K562 treated with DMSO at 1 percent for 12 hours (cell line): ENCODE measurements around the gene FAM114A1. TPM values are rescaled to one million over a fixed set of nuclear protein-coding genes. Genes with fewer than 3 reads are reported as not detected.

Experiments
- total RNA-seq: library from RNA; unstranded; fragments of 300-600 nt; gene quantifications from 2 replicates; pipeline ENCODE4 v1.2.3, GENCODE V29; 2022; ENCODE audit not compliant: insufficient read depth

Gene FAM114A1
- total RNA-seq = 3.6 and 12.4 TPM in 2 replicates

GRCh38 chr4:38867478-38868058, at the start of gene FAM114A1:
Gene FAM114A1, plus strand, starts transcription at chr4:38867806. Its CDS starts 10,273 bp downstream, at chr4:38878079.

GRCh38 chr4:38856524-38857337, 10.9 kb upstream of the FAM114A1 start, which contains the start of gene TLR6:
Gene TLR6, minus strand, starts transcription at chr4:38856817. Its CDS starts 27,344 bp downstream, at chr4:38829473.

Other genes starting within 250 kb of the FAM114A1 start
- 6.3 and 24.2 TPM in 2 replicates for gene KLF3, start 203.6 kb upstream of the FAM114A1 start, total RNA-seq
- not detected in 2 replicates for gene TLR10, start 84.8 kb upstream of the FAM114A1 start, total RNA-seq
- 0.77 TPM in 1 of 2 replicates, not detected in the other for gene TLR1, start 63.0 kb upstream of the FAM114A1 start, total RNA-seq
- 0.33 and 1.2 TPM in 2 replicates for gene TLR6, start 11.0 kb upstream of the FAM114A1 start, total RNA-seq
- 5.3 and 5.7 TPM in 2 replicates for gene TMEM156, start 164.6 kb downstream of the FAM114A1 start, total RNA-seq
- gene KLHL5, start 194.4 kb downstream of the FAM114A1 start, total RNA-seq = 20.2 and 39.5 TPM in 2 replicates